COLO668 (cell line): ENCODE results near the gene TMEM17.
A peak's percentile ranks its signal among the peaks of the same experiment; 100 is the strongest.

Experiments used
- DNase-seq: peaks from one replicate; lab custom pipeline; 2025; ENCODE audit not compliant: unreplicated experiment; lab: John Stamatoyannopoulos, UW

Gene TMEM17

DNA sequence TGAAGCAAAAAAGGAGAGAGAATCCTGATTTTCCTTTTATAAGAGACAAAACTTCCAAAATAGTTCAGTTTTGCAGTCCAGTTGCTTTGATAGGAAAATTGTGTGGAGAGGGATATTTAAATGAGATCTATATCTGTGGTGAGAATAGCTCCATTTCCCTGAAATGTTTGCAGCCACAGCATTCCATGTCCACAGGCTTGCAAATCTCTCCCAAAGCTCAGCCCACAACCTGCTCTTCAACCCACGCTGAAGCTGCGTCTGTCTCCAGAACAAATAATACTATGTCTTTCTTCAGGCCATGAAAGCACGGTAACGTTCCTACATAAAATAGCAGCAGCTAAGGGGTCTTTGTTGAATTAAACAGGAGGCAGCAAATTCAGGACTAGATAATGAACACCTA is 31.8 kb downstream of the TMEM17 start:
- DNase-seq, result no peak

DNA sequence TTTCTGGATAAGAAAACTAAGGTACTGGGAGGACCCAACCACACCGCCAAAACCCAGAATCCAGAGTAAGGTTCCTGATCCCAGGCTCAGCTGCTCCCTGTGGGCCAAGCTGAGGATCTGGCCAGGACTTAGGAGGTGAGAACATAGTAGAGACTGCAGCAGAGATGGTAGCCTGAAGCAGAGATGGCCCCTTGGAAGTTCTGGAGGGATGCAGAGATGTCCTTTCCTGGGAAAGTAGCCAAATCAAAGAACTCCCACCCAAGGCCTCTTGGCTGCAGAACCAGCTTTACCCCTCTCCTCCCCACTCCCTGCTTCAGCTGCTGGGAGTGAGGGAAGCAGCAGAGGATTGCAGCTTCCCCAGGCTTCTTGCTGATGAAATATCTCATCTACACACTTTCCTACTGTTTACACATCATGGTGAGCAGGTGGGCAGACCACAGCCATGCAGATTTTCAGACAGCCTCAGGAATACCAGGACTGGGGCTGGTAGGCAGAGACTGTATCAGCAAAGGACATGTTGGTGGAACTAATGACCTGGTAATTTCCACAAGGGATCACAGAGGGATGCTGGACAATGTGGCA is 32.7 kb downstream of the TMEM17 start:
- no peak for DNase-seq

DNA sequence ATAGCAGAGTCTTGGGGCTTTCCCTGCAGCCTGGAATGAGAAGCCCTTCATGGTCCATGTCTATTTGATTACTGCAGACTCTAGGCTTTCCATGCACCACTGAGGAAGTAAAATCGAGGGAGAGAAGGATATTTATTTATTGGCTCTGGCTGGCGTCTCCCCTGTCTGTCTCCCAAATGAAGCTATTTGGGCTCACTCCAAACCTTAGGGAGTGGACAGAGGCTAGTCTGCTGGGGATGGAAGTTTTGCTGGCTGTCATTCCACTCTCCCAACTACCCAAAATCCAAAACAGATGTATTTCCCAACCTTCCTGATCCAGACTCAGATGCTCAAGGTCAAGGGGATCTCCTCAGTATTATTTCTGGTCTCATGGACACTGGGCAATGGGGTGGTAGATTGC is 33.7 kb downstream of the TMEM17 start:
- DNase-seq, result no peak

DNA sequence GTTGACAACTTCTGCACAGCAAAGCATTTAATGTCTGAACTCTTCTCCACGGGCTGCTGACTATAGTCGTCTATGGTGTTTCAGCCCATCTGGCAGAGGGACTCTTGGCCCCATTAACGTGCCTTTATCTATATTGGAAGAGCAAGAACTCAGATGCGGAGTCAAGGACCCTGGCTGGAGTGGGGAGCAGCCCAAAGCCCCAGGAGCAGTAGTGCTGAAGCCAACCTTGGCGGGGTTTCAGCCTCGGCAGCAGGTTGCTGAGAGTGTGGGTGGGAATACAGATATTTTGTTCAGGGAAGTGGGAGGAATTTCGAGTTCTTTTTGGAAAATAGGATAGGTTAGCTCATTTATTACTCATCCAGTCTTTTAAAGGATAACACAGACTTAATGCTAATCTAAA is 34.2 kb downstream of the TMEM17 start:
- no peak for DNase-seq

DNA sequence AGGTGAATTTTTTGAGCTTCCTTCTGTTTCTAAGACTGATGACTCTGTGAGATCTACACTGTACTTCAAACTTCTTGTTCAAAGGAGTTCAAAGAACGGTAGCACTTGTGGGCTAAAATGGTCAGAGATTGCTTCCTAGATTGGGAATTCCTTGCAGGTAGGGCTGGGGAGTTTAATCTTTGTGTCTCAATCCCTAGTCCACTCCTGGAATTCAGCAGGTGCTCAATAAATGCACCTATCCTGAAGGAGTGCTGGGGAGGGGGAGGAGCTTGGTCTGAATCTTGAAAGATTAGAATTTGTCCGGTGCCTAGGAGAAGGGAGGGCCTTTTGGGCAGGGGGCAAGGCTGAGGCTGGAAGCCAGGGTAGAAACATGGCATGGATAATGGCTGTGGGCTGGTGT is 34.6 kb downstream of the TMEM17 start:
- no peak for DNase-seq

DNA sequence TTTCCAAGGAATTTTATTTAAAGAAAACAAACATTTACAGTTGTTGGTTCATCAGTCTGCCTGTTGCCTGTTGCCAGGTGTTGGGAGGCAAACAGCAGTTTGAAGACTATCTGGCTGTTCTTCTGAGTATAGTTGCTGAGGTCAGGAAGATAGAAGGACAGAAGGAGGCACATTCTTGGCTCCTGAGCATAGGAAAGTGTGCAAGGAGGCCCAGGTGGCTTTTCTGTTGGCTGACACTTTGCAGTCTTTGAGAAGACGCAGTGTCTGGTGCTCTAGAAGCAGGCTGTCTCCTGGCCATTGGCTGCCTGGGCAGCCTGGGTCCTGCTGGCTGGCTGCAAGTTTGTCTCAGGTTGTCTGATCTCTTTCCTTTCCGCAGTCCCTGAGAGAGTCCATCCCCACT is 36.4 kb downstream of the TMEM17 start:
- DNase-seq, result no peak

DNA sequence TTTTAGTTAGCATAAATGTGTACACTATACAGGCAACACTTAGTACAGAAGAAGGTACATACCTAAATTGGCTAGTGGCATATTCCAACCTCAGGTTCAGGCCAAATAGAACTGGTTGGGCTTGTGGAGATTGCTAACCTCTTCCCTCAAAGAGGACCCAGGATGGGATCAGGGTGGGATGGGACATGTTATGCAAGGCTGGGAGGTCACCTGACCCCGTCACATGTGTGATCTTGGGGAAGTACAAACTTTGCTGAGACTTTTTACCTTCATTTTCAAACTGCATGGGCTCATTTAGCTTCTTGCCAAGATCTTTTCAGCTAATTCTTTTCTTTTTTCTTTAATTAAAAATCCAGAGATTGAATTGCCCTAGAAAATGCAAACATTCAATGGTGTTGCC is 36.9 kb downstream of the TMEM17 start:
- no peak for DNase-seq

DNA sequence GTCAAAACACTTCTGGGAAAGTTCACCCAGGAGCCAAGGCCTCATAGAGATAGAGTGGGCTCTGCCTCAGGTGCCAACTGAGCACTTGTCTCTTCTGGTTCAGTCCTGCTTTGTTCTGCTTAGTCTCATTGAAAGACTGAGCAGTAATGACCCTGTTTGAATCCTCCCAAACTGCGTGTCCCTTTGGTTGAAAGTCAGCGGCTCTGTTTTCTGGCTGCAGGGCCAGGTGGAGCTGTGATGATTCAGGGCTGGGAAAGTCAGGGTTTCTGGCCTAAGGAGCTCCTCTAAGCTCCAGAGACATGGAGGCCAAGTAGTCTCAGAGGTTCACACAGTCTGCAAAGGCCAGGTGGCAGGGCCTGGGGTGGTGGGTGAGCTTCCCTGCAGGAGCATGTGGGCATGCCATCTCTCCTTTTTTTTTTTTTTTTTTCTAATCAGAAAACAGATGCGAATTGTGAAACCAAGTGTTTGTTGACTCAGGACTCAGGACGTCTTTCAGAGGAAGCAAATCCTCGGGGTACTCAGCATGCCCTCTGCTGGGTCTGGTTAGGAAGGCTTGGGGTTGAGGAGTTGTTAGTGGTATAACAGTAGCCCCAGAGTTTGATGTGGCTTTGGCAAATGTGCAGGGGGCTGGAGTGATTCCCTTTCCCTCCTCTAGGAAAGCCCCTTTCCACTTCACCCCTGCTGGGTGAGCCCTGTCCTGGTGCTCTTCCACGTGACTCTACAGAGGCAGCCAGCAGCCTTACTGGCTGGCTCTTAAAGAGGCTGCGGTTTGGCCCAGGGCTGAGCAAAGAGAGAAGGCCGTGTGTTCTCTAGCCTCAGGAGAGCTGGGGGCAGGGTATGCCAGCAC is 38.3 kb downstream of the TMEM17 start:
- peak; percentile 38 for DNase-seq

DNA sequence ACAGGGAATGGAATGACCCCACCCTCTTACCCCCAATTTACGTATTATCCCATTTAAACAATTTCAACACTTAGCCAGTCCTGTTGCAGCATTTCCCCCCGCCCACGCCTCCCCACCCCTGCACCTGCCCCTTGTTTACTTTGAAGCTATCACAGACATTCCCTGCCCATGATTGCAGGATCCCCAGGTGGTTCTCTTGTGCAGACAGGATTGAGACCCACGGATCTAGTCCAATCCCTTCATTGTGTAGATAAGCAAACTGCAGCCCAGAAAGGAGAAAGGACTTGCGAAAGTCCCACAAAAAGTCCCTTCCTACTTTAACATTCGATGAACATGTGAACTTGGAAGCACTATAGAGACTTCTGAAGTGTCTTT is 38.9 kb downstream of the TMEM17 start:
- peak; percentile 60 for DNase-seq

DNA sequence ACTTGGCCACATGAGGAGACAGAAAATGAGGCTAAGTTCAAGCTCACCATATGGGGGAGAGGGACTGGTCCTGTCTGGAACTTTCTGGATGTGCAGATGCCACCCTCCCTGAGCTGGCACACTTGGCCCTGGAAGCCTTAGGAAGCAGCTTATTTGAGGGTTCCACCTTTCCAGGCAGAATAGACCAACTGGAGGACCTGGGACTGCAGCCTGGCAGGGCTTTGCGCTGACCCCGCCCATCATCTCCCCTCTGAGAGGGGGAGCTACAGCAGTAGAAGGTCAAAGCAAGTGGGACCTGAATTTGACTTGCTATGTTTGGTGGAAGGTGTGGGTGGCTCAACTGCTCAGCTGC is 39.5 kb downstream of the TMEM17 start:
- DNase-seq, result no peak

DNA sequence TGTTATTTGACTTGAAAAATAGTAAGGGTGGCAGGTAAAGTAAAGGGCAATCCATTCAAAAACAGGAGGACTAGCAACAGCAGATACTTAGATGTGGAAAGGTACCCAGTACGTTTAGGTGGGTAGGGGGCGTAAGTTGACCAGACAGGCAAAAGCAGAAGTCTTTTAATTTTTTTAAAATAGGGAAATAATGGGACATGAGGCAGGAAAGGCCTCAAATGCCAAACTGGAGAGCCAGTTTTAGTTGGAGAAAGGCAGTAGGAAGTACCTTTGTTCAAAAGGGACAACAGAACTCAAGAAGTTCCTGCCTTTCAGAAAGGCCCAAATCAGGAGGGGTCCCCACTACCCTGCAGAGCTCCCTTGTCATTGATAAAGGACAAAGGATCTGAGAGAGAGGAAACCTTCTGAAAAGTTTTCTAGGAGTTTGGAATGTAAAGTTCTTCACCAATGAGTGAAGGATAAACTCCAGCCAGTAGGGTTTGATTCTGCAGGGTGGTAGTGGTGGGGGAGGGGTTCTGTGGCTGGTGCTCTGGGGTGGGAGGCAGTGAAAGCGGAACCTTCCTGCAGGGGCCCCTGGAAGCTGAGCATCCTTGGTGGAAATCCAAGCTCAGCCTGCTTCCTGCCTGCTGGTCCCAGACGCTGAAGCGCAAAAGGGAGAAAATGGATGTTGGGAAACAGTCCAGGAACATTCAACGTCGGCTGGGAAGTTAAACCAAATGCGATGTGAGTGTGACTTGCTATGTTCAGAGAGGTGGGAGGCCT is 40.1 kb downstream of the TMEM17 start:
- DNase-seq, result no peak

DNA sequence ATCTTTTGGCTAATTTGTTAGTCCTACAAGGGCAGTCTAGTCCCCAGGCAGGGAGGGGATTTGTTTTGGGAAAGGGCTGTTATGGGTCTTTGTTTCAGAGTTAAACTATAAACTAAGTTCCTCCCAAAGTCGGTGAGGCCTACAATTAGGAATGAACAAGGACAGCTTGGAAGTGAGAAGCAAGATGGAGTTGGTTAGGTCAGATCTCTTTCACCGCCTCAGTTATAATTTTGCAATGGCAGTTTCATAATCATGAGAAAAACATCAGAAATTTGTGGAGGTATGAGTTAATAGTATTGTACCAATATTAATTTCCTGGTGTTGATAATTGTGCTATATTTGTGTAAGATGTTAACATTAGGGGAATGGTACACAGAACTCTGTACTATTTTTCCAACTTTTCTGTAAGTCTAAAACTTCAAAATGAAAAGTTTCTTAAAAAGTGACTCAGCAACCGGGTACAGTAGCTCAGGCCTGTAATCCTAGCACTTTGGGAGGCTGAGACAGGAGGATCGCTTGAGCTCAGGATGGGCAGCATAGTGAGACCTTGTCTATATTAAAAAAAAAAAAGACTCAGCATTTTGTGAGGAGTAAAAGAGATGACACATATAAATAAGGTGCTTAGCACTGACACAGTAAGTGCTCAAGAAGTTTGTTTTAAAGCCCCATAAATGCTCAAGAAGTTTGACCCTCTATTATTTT is 40.8 kb downstream of the TMEM17 start:
- no peak for DNase-seq

DNA sequence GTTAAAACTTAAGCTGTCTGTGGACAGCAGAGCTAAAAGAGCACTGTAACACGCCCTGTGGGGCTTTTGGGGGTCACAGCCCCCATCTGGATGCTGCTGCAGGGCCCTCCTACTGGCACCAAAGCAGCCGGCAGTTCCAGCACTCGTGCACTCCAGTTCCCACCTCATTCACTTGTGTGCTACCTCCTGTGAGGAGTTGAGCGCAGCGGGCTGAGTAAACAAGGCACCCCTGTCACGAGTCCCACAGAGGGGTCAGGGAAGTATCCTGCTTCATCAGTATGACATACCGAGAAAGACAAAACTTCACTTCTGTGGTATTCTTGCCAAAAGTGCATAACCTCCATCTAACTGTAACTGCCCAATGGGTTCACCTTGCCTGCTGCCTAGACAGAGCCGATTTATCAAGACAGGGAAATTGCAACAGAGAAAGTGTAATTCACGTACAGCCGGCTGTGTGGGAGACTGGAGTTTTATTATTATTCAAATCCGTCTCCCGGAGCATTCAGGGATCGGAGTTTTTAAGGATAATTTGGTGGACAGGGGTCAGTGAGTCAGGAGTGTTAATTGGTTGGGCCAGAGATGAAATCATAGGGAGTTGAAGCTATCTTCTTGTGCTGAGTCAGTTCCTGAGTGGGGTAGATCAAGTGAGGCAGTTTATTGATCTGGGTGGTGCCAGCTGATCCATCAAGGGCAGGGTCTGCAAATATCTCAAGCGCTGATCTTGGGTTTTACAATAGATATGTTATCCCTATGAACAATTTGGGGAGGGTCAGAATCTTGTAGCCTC is 41.6 kb downstream of the TMEM17 start:
- DNase-seq, result no peak

DNA sequence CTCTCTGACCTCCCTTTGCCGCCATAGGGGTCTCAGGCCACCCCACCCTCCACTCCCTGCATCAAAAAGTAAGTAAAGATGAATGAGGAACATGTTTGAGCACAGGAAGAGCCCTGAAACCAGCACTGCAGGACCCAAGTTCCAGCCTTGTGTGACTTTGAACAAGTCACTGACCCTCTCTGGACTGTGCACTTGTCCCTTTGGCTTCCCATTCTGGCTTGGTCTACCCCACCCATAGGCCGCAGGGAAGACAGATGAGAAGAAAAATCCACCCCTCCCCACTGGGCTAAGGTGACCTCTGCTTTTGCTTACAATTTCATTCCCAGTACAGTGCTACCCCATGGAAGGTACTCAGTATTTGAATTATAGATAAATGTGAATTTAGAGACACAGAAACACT is 43.8 kb downstream of the TMEM17 start:
- DNase-seq, result no peak

DNA sequence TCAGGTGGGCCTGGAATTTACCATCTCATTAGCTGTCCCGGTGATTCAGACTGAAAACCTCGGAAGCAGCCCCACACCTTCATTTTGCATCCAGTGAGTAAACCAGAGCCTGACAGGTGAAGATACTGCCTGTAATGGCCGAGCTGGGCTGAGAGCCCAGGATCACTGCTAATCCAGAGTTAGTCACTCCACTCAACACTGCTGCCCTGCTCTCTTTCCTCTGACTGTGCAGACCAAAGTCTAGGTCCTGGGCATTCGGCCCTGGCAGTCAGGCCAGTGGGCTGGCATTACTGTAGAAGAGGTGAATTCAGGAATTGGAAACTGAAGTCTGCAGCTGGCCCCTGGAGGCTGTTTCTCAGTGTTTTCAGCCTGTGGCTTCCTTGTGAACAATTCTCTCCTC is 44.3 kb downstream of the TMEM17 start:
- DNase-seq, result no peak

DNA sequence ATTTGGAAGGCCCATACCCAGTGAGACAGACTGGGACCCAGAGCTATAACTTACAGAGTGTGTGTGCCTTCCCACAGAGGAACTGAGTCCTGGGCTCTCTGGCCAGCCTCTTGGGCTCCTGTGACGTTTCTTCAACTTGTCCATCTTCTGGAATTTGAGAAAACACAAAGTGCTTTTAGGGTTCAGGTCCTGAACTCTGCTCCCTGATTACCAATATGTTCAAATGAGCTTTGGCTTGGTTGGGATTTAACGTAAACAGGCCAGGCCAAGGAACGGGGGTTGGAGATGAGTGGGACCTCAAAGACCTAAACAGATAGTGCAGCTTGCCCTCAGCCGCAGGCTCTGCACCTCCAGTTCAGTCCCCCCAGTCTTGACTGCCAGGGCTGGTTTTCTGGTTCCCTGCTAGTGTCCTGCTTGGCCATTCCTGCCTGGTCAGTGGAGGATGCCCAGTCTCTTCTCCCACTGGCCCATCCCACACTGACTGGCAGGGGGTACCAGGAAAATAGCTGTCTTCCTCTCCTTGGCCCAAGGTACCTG is 44.9 kb downstream of the TMEM17 start:
- no peak for DNase-seq

DNA sequence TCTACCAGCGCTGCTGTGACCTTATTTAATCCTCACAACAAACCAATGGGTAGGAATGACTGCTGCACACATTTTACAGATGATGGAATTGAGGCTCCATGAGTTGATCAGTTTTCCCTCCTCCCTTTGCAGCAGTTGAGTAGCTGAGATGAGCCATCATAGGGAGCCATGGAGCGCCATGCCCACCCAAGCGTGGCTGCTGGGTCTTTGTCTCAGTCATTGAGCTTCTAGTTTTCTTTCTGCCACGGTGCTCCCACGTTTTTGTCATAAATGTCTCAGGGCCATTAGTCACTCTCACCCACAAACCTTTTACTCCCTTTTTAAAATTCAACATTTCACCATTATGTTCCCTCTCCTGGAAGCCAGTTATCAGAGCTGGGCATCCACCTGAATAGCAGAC is 45.8 kb downstream of the TMEM17 start:
- no peak for DNase-seq

DNA sequence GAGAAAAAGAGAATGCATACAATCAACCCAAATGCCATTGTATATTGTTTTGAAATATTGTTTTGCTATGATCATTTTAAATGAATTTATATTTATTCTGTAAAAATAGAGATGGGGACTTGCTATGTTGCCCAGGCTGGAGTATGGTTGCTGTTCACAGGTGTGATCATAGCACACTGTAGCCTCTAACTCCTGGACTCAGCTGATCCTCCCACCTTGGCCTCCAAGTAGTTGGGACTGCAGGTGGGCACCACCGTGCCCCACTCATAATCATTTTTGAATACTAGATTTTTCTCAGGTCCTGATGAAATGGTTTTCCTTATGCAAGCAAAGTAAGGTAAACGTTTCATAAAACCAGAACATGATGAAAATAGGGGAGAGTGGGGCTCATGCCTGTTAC is 46.3 kb downstream of the TMEM17 start:
- DNase-seq, result no peak

DNA sequence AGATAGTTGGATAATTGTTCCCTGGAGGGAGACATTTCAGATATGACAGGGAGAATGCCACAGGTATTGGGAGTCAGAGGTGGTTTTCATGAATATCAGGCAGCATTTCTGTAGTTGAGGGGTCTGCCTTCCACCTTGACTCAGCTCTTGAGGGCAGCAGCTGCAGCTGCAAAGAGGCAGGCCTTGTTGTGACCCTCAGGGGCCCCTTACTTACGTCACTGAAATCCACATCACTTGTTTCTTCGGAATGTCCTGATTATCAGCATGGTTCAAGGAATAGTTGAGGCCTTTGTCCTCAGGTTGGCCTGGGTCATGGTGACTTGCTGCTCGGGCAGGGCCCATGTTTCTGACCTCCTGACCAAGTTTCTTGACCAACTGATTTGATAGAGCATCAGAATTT is 46.9 kb downstream of the TMEM17 start:
- DNase-seq, result no peak

DNA sequence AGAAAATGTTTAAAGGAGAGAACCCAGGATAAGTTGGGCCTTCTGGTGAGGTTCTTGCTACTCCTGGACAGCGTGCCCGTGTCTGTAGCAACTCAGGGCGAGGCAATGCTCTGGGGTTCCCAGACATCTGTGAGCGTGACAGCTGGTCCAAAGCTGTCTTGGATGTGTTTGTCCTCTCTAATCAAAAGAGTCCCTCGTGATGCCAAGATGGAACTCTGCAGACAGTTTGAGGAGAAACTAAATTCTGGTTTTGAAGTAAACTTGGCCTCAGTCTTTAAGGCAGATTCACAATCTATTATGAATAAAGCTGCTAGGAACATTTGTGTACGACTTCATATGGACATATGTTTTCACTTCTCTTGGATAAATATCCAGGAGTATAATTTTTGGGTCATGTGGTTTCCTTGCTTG is 47.3 kb downstream of the TMEM17 start:
- no peak for DNase-seq

DNA sequence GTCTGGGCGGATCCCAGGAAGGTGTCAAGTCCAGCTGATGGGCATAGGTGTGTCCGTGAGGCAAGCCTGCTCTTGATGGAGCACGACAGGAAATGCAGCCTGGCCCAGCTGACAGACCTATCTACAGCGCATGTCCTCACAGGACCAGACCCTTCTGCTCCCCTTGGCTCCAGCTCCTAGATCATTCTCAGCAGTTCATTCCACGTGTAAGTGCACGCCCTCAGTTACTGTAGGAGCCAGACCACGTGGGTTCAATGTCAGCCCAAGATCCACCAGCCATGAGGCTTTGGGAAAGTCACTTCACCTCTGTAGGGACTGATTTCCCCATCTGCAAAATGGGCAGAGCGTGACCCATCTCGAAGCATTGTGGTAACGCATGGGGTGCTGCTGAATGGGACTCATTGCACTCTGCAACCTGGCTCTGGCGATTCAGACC is 47.8 kb downstream of the TMEM17 start:
- DNase-seq, result no peak
